ENCODE results near the gene ARHGEF3.

ARHGEF3 gene

DNA sequence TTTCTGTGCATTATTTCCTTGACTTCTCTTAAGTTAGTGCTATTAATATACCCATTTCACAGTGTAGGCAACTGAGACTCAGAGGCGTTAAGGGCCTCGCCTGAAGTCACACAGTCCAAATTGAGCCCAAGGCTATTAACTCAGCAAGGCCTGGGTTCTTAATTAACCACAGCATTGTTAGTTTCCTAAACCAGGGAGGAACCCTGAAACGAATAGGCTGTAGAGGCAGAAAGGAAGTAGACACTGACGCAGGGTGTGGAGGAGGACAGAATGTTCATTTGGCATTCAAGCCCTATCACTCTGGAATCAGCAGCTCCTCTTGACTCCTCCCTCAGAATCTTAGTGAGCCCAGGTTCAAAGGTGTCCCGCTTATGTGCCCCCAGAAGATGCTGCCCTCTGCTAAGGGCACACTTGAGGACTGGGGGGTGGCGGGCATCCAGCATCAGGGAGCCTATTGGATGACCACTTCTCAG lies 13.9 kb downstream of the ARHGEF3 start:
- no peak overlapping the region for H3K4me3 ChIP-seq (ENCODE audit: control insufficient read depth, low read depth, low read length)
- DNase-seq (ENCODE audit: low read depth): no peak
- TF ChIP-seq, protein P1, sequence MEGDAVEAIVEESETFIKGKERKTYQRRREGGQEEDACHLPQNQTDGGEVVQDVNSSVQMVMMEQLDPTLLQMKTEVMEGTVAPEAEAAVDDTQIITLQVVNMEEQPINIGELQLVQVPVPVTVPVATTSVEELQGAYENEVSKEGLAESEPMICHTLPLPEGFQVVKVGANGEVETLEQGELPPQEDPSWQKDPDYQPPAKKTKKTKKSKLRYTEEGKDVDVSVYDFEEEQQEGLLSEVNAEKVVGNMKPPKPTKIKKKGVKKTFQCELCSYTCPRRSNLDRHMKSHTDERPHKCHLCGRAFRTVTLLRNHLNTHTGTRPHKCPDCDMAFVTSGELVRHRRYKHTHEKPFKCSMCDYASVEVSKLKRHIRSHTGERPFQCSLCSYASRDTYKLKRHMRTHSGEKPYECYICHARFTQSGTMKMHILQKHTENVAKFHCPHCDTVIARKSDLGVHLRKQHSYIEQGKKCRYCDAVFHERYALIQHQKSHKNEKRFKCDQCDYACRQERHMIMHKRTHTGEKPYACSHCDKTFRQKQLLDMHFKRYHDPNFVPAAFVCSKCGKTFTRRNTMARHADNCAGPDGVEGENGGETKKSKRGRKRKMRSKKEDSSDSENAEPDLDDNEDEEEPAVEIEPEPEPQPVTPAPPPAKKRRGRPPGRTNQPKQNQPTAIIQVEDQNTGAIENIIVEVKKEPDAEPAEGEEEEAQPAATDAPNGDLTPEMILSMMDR (conservative IDR thresholded peaks at IDR 0.05; ENCODE audit: control insufficient read depth, insufficient read depth, low read depth, low read length): no peak

DNA sequence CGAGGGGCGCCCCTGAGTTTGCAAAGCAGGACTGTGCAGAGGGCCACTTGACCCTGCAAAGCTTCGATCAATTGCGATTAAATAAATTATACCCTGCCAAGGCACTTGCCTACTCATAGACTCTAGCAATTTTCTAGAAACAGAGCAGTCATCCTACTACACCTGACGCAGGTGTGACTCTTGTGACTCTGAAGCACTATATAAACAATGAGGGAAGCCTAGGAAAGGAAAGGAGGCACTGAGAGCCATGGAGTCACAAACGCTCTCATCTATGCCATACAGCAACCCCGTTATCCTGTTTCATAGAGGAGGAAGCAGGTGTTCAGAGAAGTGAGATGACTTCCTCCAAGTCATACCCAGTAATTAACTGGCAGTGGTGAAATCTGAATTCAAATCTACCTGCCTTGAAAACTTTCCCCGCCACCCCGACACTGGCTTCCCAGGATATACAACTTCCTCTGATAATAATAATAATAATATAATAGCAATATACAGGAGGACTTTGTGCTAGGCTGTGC lies 14.4 kb downstream of the ARHGEF3 start:
- DNase-seq (ENCODE audit: low read depth): no peak
- TF ChIP-seq, protein P1 (conservative IDR thresholded peaks at IDR 0.05; ENCODE audit: control insufficient read depth, insufficient read depth, low read depth, low read length): no peak
- no peak overlapping the region for H3K4me3 ChIP-seq (ENCODE audit: control insufficient read depth, low read depth, low read length)

DNA sequence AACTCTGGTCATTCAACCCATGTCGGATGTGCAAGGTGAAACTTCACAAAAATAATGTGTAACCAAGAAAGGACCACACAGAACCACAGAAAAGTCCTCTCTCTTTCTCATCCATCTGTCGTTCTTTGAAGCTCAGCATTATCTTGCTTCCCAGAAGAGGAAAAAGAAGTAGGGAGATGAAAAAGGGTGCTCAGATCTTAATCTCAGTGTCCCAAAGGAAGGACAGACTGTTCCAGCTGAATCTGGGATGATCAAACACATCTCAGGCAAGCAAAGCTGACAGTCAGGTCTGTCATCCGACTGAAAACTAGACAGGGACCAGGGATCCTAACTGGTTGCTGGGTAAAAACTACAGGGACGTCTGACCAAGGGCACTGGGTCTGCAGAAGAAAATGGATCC lies 16.2 kb downstream of the ARHGEF3 start:
- TF ChIP-seq, protein P1 (conservative IDR thresholded peaks at IDR 0.05; ENCODE audit: control insufficient read depth, insufficient read depth, low read depth, low read length): no peak
- H3K4me3 ChIP-seq (ENCODE audit: control insufficient read depth, low read depth, low read length): no peak overlapping the region
- DNase-seq (ENCODE audit: low read depth): no peak

DNA sequence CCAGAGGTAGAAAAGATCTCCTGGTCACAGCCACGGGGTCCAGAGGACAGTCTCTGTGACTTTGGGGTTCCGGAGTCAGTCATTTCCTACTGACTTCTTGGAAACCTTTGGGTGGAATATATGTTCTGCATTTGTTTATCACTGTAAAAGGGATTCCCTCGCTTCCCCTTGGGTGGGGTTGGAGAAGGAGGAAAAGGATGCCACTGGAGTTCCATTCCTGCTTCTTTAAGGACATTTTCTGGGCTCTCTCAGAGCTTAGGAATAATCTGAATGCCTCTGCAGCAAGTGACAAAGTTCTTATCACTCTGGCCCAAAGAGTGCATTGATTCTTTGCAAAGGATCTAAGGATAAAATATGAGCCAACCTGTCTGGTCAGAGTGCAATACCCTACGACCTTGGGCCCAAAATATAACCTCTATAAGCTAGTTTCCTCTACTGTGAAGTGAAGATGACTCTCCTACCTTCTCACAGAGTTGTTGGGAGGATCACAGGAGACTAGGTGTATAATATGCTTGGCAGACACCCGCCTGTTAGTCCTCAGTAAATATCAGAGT lies 17.2 kb downstream of the ARHGEF3 start:
- no peak for DNase-seq (ENCODE audit: low read depth)
- no peak overlapping the region for H3K4me3 ChIP-seq (ENCODE audit: control insufficient read depth, low read depth, low read length)
- TF ChIP-seq, protein P1 (conservative IDR thresholded peaks at IDR 0.05; ENCODE audit: control insufficient read depth, insufficient read depth, low read depth, low read length): no peak

DNA sequence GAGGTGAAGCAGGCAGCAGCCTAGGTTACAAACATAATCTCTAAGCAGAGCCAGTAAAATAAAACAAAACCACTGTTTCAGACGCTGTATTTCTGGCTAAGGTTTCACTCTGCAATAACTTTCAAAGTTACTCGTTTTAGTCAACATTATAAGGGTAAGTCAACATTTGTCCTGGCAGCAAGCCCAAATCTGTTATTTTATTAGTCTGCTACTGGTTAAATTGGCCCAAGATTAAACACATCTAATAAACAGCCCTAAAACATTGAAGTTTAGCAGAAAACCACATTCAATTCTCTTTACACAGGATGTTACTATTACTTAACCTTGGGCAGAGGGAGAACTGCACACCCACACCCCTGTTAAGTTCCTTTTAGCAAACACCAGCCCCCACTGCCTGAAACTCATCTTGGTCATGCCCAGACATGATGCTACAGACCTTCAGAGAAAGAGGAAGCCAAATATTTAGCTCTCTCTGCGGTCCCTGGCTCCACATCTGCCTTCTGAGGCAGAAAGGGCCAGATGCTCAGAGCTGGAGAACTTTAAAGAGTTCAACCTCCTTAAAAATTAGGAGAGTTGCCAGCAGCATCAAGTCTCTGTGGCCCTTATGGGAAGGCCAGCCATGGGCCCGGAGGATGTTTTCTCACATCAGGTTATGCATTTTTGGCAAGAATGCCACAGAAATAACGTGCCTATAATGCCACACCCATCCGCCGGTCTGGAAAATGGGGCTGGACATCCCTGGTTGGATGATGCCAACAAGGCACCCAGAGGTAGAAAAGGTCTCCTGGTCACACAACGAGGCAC lies 17.9 kb downstream of the ARHGEF3 start:
- TF ChIP-seq, protein P1 (conservative IDR thresholded peaks at IDR 0.05; ENCODE audit: control insufficient read depth, insufficient read depth, low read depth, low read length): no peak
- peak; percentile 90 for DNase-seq (ENCODE audit: low read depth)
- no peak overlapping the region for H3K4me3 ChIP-seq (ENCODE audit: control insufficient read depth, low read depth, low read length)

DNA sequence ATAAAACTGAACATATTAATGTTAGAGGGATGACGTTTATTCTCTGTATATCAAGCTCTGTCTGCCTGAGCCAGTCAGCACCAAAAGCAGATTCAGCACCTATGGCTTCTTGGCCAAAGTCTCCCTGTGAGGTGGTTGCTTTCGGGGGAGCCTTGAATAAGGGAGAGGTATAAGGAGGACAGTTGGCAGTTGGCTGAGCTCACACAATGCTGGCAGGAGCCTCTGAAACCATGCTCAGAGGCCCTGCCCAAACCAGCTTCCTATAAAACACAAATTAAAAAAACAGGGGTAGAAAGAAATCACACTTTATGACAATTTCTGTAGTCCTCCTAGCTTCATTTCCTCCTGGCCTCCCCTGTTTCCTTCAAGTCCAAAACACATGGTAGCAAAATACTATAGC lies 18.8 kb downstream of the ARHGEF3 start:
- no peak for DNase-seq (ENCODE audit: low read depth)
- H3K4me3 ChIP-seq (ENCODE audit: control insufficient read depth, low read depth, low read length): no peak overlapping the region
- TF ChIP-seq, protein P1 (conservative IDR thresholded peaks at IDR 0.05; ENCODE audit: control insufficient read depth, insufficient read depth, low read depth, low read length): no peak
